ENCODE data around the gene SPINK4.

Gene SPINK4

GRCh38 chr9:33230756-33231622 is 9.0 kb upstream of the SPINK4 start:
- no peak for DNase-seq

DNA sequence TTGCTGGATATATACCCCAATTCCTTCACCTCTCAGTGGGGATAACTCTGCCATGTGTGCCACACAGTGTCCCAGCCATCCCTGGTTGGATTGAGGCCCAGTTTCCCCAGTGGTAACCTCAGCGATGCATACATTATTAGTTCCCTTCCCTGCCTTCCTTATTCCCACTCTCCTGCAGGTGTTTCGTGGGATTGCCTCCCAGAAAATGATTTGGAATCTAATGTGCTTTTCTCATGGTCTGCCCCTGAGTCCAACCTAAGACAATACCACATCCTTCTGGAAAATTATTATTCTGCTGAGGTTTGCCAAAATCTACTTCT is 8.4 kb upstream of the SPINK4 start:
- no peak for DNase-seq

DNA sequence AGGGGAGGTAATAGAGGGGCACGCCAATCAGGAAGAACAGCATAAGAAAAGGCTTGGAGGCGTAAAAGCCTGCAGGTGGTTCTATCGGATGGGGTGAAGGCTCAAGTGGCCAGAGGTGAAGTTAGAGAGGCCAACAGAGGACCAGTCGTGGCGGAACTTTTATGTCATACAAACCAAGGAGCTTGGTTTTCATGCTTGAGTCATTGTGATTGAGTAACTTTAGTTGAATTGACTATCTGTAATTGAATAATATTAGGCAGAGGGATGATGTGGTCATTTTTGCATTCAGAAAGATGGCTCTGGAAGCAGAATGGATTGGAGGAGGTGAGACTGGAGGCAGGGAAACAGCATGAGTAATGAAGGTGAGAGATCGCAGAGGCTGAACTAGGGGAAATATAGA is 7.2 kb upstream of the SPINK4 start:
- DNase-seq: no peak

- DNase-seq: no peak
These were observed 6.2 kb upstream of the SPINK4 start for GRCh38 chr9:33233626-33234342.

DNA sequence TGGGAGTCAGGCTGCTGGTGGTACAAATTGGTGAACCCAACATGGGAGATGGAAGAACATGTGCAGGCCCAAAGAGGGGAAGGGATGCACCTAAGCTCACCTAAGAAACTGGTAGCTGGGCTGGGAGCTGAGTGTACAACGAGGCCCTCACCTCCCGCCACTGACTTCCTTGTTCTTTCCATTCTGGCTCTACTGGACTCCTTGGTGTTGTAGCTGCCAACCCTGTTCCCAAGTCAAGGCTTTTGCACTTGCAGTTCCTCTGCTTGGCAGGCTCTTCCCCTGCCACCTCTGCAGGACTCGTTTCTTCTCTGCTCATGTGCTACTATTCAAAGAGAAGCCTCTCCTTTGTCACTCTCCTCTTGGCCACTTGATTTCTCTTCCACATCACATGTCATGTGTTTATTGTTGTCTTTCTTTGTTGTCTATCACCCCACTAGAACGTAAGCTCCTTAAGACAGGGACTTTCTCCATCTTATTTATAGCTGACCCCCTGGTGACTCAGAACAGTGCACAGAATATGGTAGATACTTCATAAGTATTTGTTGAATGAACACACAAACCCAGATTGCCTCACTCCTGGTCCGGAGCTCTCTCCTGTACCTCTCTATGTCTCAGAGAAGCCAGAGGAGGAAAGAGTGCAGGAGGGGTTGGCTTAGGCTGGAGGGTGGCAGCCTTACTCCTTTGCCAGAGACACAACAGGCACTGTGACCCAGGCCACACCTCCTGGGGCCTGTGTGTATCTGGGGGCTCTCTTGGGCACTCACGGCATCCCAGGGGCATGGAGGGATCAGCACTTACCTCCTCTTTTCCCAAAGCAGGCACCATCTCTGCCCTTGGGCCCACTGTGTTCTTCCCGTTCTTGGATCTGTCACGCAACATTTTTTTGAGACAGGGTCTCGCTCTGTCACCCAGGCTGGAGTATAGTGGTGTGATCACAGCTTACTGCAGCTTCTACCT is 5.2 kb upstream of the SPINK4 start:
- no peak for DNase-seq

GRCh38 chr9:33236571-33236970 is 3.4 kb upstream of the SPINK4 start:
- no peak for DNase-seq

- no peak for DNase-seq
These were observed 1.3 kb downstream of the SPINK4 start for GRCh38 chr9:33241298-33241697.

DNA sequence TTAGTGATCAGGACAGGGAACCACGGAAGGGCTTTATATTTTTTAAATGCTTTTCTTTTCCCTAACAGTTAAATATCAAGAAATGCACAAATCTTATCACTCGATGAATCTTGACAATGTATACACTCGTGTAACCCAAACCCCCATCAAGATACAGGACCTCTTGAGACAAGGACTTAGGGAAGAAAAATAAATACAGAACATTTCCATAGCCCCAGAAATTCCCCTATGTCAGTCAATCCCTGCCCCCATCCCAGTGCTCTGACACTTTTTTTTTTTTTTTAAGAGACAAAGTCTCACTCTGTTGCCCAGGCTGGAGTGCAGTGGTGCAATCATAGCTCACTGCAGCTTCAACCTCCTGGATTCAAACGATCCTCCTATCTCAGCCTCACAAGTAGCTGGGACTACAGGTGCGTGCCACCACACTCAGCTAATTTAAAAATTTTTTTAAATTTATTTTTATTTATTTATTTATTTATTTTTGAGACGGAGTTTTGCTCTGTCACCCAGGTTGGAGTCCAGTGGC is 2.7 kb downstream of the SPINK4 start:
- DNase-seq: no peak

GRCh38 chr9:33244137-33244784 is 4.3 kb downstream of the SPINK4 start:
- no peak for DNase-seq

DNA sequence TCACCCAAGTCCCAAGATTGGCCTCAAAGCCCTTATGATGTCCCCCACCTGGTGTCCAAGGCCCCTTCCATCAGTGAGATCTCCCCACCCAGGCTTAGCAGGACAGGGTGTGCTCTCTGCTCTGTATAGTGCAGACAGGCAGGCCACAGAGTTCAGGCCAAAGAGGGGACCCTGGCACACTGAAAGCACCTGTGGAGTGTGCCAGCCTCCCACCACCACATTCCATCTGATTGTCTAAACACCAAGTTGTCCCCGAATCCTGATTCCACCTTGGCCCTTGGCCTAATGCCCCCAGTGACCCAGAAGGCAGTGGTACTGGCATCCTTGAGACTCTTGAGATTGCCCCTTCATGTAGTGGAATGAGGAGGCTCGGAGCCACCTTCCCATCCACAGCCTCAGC is 5.4 kb downstream of the SPINK4 start:
- no peak for DNase-seq

- no peak for DNase-seq
These were observed 6.4 kb downstream of the SPINK4 start for GRCh38 chr9:33246269-33246860.

GRCh38 chr9:33248606-33249005 is 8.6 kb downstream of the SPINK4 start:
- no peak for DNase-seq

- DNase-seq: no peak
These were observed 9.2 kb downstream of the SPINK4 start for GRCh38 chr9:33249087-33249658.

GRCh38 chr9:33249983-33250382 is 10.0 kb downstream of the SPINK4 start:
- no peak for DNase-seq

DNA sequence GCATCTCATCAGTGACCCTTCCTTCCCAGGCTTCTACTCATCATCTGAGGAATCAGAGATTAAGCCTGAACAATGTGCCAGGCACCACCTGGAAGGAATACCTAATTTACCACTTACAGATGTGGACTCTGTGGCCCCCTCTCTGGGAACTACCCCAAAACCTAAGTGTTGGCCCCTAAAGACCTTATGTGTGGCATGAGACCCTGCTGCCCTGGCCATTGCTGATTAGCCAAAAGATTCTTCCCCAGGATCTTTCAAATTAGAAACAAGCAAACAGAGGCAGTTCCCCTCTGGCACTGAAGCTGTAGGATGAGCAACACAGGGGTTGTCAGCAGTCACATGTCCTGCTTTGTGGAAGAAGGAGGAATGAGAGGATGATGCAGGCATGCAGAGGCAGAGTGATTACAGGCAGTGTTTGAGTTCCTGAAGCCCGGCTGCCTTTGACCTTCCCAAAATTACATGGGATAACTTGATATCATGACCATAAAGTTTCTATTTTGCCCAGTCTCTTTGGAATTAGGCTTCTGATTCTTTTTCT is 10.6 kb downstream of the SPINK4 start:
- DNase-seq: no peak

DNA sequence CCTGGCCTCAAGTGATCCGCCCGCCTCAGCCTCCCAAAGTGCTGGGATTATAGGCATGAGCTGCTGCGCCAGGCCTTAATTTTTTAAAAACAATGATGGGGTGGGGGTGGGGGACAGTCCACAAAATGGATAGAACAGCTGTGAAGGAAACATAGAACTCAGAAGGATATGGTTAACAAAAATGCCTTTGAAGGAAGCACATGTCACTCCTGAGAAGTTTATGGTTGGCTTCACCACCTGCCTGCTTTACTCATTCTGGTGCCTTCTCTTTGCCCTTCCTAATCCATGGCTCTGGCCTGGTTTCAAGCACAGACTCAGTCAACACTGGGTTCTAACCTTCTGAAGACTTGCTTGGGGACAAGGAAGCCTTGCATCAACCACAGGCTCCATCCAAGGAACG is 14.2 kb downstream of the SPINK4 start:
- DNase-seq: no peak

GRCh38 chr9:33255014-33255413 is 15.0 kb downstream of the SPINK4 start:
- no peak for DNase-seq

- no peak for DNase-seq
These were observed 15.5 kb downstream of the SPINK4 start for GRCh38 chr9:33255471-33255870.

- DNase-seq: no peak
These were observed 16.3 kb downstream of the SPINK4 start for GRCh38 chr9:33256236-33256635.

- no peak for DNase-seq
These were observed 17.3 kb downstream of the SPINK4 start for GRCh38 chr9:33257276-33257675.

DNA sequence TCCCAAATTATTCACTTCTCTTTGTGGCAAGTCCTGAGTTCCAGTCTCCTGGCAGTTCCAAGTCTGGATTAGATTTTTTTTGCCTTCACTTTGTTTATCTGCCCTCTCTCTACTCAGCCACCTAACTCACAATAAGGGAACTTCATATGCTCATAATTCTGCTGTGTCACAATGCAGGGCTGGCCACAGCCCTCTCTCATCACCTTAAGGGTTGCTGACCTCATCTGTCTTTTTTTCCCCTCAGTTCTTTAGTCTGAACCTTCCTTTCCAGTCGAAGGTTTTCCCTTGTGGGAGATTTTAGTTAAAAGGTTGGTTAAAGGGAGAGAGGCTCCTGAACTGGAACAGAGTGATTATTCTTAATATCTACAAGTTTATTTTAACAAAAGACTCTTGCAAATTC is 20.4 kb downstream of the SPINK4 start:
- no peak for DNase-seq

All from activated CD4-positive, alpha-beta T cell treated with anti-CD3 and anti-CD28 coated beads, Interleukin-2, amount 50 U/mL, for 16 hours (primary cell).